H1 (cell line): ENCODE measurements around the gene ACAP1. TPM values are rescaled to one million over a fixed set of nuclear protein-coding genes. Genes with fewer than 3 reads are reported as not detected.

ENCODE experiments used
- CTCF ChIA-PET: fragments of 300-600 bp; sonication (Branson Sonifier 250); formaldehyde crosslinking; loops from one replicate; lab custom pipeline; 2021; ENCODE audit not compliant: partially characterized antibody; lab: Charles Lee
- POLR2A ChIA-PET: fragments of 300-600 bp; sonication (Branson Sonifier 250); formaldehyde crosslinking; loops from one replicate; lab custom pipeline; 2021; ENCODE audit warnings: inconsistent platforms; ENCODE audit not compliant: partially characterized antibody; lab: Charles Lee
- DNase-seq, 2 experiments: peaks; one replicate each; pipeline versions ENCODE4 v3.0.0 to v3.0.0-alpha.2; 2010 to 2022; ENCODE audit warnings: low spot score in 2 of 2, low read depth in 1 of 2, mixed read lengths in 1 of 2
- FAIRE-seq: peaks from 2 replicates; lab custom pipeline; 2011; peaks lifted over from hg19 to GRCh38; lab: Jason Lieb, UNC
- H2AFZ ChIP-seq: 2 replicates; pipeline ENCODE4 v1.8.1; 2012; ENCODE audit warnings: low read length, inconsistent platforms
- H2AK5ac ChIP-seq: 2 replicates; pipeline ENCODE4 v1.6.1; 2013; ENCODE audit warnings: low read depth, low read length
- H2BK120ac ChIP-seq: replicated peaks from 2 replicates; pipeline ENCODE3; 2013; ENCODE audit warnings: low read depth, low read length, inconsistent platforms
- H2BK12ac ChIP-seq: 2 replicates; pipeline ENCODE4 v1.6.1; 2013; ENCODE audit warnings: low read depth, low read length
- H2BK15ac ChIP-seq: 2 replicates; pipeline ENCODE4 v1.6.1; 2013; ENCODE audit warnings: low read length
- H2BK20ac ChIP-seq: 2 replicates; pipeline ENCODE4 v1.6.1; 2013; ENCODE audit warnings: low read length
- H2BK5ac ChIP-seq: 2 replicates; pipeline ENCODE4 v1.6.1; 2013; ENCODE audit warnings: low read depth, low read length
- H3K14ac ChIP-seq: 2 replicates; pipeline ENCODE4 v1.6.1; 2013; ENCODE audit warnings: inconsistent platforms; ENCODE audit not compliant: insufficient read length
- H3K18ac ChIP-seq: 2 replicates; pipeline ENCODE4 v1.6.1; 2013; ENCODE audit warnings: low read length; ENCODE audit errors: extremely low read depth
- H3K23ac ChIP-seq: 2 replicates; pipeline ENCODE4 v1.6.1; 2013; ENCODE audit warnings: inconsistent platforms; ENCODE audit not compliant: insufficient read length
- H3K23me2 ChIP-seq: 2 replicates; pipeline ENCODE4 v1.6.1; 2013; ENCODE audit warnings: low read depth, low read length
- H3K27ac ChIP-seq: 2 replicates; pipeline ENCODE4 v1.6.1; 2011; ENCODE audit warnings: low read depth, low read length, inconsistent platforms
- H3K27me3 ChIP-seq, 4 experiments: replicated peaks in 1 of 4; 1 replicate in 1 of 4; 2 replicates in 3 of 4; pipeline versions ENCODE4 v1.6.1 to v1.8.1; 2011 to 2013; ENCODE audit warnings: low read length in 3 of 4, mild to moderate bottlenecking in 3 of 4, inconsistent platforms in 2 of 4, mixed read lengths in 2 of 4, moderate library complexity in 1 of 4; ENCODE audit not compliant: control insufficient read depth in 3 of 4, insufficient read depth in 3 of 4; ENCODE audit errors: extremely low read depth in 1 of 4
- H3K36me3 ChIP-seq, 4 experiments: 2 replicates each; pipeline versions ENCODE4 v1.6.1 to v1.8.1; 2011 to 2013; ENCODE audit warnings: mild to moderate bottlenecking in 4 of 4, low read length in 3 of 4, moderate library complexity in 2 of 4, control low read depth in 1 of 4, inconsistent platforms in 1 of 4; ENCODE audit not compliant: insufficient read depth in 4 of 4, control insufficient read depth in 2 of 4
- H3K4ac ChIP-seq: replicated peaks from 2 replicates; pipeline ENCODE3; 2013; ENCODE audit warnings: low read length, low read depth, mixed read lengths, inconsistent platforms; ENCODE audit not compliant: insufficient read length
- H3K4me1 ChIP-seq, 4 experiments: replicated peaks in 1 of 4; 1 replicate in 1 of 4; 2 replicates in 3 of 4; pipeline versions ENCODE4 v1.6.1 to v1.8.1; 2011 to 2013; ENCODE audit warnings: low read length in 3 of 4, inconsistent platforms in 2 of 4, mixed read lengths in 1 of 4; ENCODE audit not compliant: insufficient read depth in 4 of 4, control insufficient read depth in 3 of 4
- H3K4me2 ChIP-seq, 2 experiments: 2 replicates each; pipeline versions ENCODE4 v1.6.1 to v1.8.1; 2011 to 2013; ENCODE audit warnings: low read depth in 2 of 2, low read length in 2 of 2, control low read depth in 1 of 2, inconsistent platforms in 1 of 2, mild to moderate bottlenecking in 1 of 2; ENCODE audit not compliant: insufficient read depth in 1 of 2
- H3K4me3 ChIP-seq, 4 experiments: fragments of 200-600, 300-600 bp in 1 of 4; sonication (generic), shearing (Covaris generic), sonication (Bioruptor Twin) in 1 of 4; 2 replicates each; pipeline versions ENCODE4 v1.5.1 to v1.8.1; 2011 to 2016; ENCODE audit warnings: low read length in 4 of 4, low read depth in 3 of 4, control low read depth in 2 of 4, inconsistent platforms in 2 of 4, mild to moderate bottlenecking in 2 of 4, mixed read lengths in 1 of 4, moderate library complexity in 1 of 4; ENCODE audit not compliant: insufficient read depth in 2 of 4; ENCODE audit errors: extremely low read depth in 1 of 4
- H3K56ac ChIP-seq: replicated peaks from 2 replicates; pipeline ENCODE3; 2013; ENCODE audit warnings: low read depth, mild to moderate bottlenecking, mixed read lengths, low read length, inconsistent platforms; ENCODE audit not compliant: insufficient read length
- H3K79me1 ChIP-seq: 2 replicates; pipeline ENCODE4 v1.6.1; 2013; ENCODE audit warnings: low read depth, low read length, control low read depth
- H3K79me2 ChIP-seq, 2 experiments: 2 replicates each; pipeline versions ENCODE4 v1.6.1 to v1.8.1; 2012 to 2013; ENCODE audit warnings: low read length in 2 of 2, mild to moderate bottlenecking in 2 of 2, inconsistent platforms in 1 of 2; ENCODE audit not compliant: insufficient read depth in 2 of 2, control insufficient read depth in 1 of 2
- H3K9ac ChIP-seq, 4 experiments: replicated peaks in 1 of 4; 1 replicate in 1 of 4; 2 replicates in 3 of 4; pipeline versions ENCODE4 v1.6.1 to v1.8.1; 2011 to 2013; ENCODE audit warnings: low read depth in 3 of 4, low read length in 3 of 4, control low read depth in 2 of 4, mild to moderate bottlenecking in 2 of 4, moderate library complexity in 2 of 4, inconsistent platforms in 1 of 4; ENCODE audit errors: extremely low read depth in 1 of 4
- H3K9me3 ChIP-seq, 2 experiments: 2 replicates each; pipeline versions ENCODE4 v1.6.1 to v1.8.1; 2012 to 2013; ENCODE audit warnings: mild to moderate bottlenecking in 2 of 2, moderate library complexity in 2 of 2, control low read depth in 1 of 2, inconsistent platforms in 1 of 2, low read depth in 1 of 2, low read length in 1 of 2, mixed read lengths in 1 of 2; ENCODE audit not compliant: insufficient read depth in 2 of 2
- H4K20me1 ChIP-seq, 2 experiments: replicated peaks in 1 of 2; 2 replicates each; pipeline versions ENCODE3 to v1.8.1; 2011 to 2013; ENCODE audit warnings: inconsistent platforms in 2 of 2, low read length in 2 of 2, mild to moderate bottlenecking in 1 of 2; ENCODE audit not compliant: insufficient read depth in 2 of 2, control insufficient read depth in 1 of 2
- H4K5ac ChIP-seq: 2 replicates; pipeline ENCODE4 v1.6.1; 2013; ENCODE audit warnings: low read length, low read depth, mixed read lengths, inconsistent platforms; ENCODE audit not compliant: insufficient read length
- H4K8ac ChIP-seq: 2 replicates; pipeline ENCODE4 v1.8.0; 2013; ENCODE audit warnings: mild to moderate bottlenecking, moderate library complexity, low read length, inconsistent platforms; ENCODE audit not compliant: insufficient read depth; ENCODE audit errors: extremely low read depth
- H4K91ac ChIP-seq: replicated peaks from 2 replicates; pipeline ENCODE3; 2013; ENCODE audit warnings: low read length, mixed read lengths, inconsistent platforms; ENCODE audit not compliant: insufficient read length
- CEBPB ChIP-seq: IDR thresholded peaks from 2 replicates; pipeline ENCODE4 v1.6.1; 2012; ENCODE audit warnings: low read depth, low read length
- E2F6 ChIP-seq: IDR thresholded peaks from 2 replicates; pipeline ENCODE4 v1.6.1; 2012; ENCODE audit warnings: inconsistent platforms
- EZH2 ChIP-seq: fragments of 200-600 bp; sonication (generic); IDR thresholded peaks from 2 replicates; pipeline ENCODE4 v1.7.1; 2012; ENCODE audit warnings: low read depth, mild to moderate bottlenecking, moderate library complexity, low read length, inconsistent platforms; ENCODE audit not compliant: severe bottlenecking
- GABPA ChIP-seq: IDR thresholded peaks from 2 replicates; pipeline ENCODE4 v1.6.1; 2011; ENCODE audit warnings: mild to moderate bottlenecking, low read length, moderate library complexity, borderline replicate concordance; ENCODE audit not compliant: insufficient read depth
- GTF2F1 ChIP-seq: IDR thresholded peaks from 2 replicates; pipeline ENCODE4 v1.6.1; 2012; ENCODE audit warnings: low read depth, low read length, improper control_type of control experiment, borderline replicate concordance
- KDM5A ChIP-seq: fragments of 200-600 bp; IDR thresholded peaks from 2 replicates; pipeline ENCODE4 v1.7.1; 2012; ENCODE audit warnings: mild to moderate bottlenecking, low read length, inconsistent platforms, mixed read lengths
- POLR2AphosphoS5 ChIP-seq: IDR thresholded peaks from 2 replicates; pipeline ENCODE4 v1.6.1; 2011; ENCODE audit warnings: low read depth, low read length
- SAP30 ChIP-seq: fragments of 300-600 bp; sonication (generic); IDR thresholded peaks from 2 replicates; pipeline ENCODE4 v1.7.1; 2012; ENCODE audit warnings: low read length, moderate library complexity, mild to moderate bottlenecking, inconsistent platforms; ENCODE audit not compliant: insufficient read depth, insufficient replicate concordance
- SIX5 ChIP-seq: IDR thresholded peaks from 2 replicates; pipeline ENCODE4 v1.6.1; 2011; ENCODE audit warnings: mild to moderate bottlenecking, low read depth, low read length
- SP1 ChIP-seq: IDR thresholded peaks from 2 replicates; pipeline ENCODE4 v1.6.1; 2011; ENCODE audit warnings: low read depth, low read length
- TEAD4 ChIP-seq: IDR thresholded peaks from 2 replicates; pipeline ENCODE4 v1.6.1; 2012; ENCODE audit warnings: low read depth, low read length, inconsistent platforms, mixed read lengths
- YY1 ChIP-seq: IDR thresholded peaks from 2 replicates; pipeline ENCODE4 v1.6.1; 2011; ENCODE audit warnings: low read depth, mild to moderate bottlenecking, low read length
- WGBS, 2 experiments: shearing (Covaris generic) in 1 of 2; methylation state at CpG; one replicate each; pipeline versions ENCODE4 v1.1.6 to v1.1.7; 2013 to 2015; ENCODE audit warnings: low lambda C conversion rate in 2 of 2, mixed read lengths in 2 of 2, inconsistent platforms in 1 of 2, low coverage in 1 of 2, missing lambda C conversion rate in 1 of 2; ENCODE audit not compliant: insufficient replicate concordance in 2 of 2, insufficient coverage in 1 of 2, insufficient read length in 1 of 2; ENCODE audit errors: extremely low coverage in 1 of 2, missing lambda C conversion rate in 1 of 2; 5-methylcytosine and 5-hydroxymethylcytosine counted together
- polyA plus RNA-seq, 7 experiments: library from polyadenylated mRNA; depleted of rRNA in 3 of 7; stranded (reverse) in 5 of 7; unstranded in 2 of 7; fragments of >200 nt in 5 of 7; fragments of 200-250 nt in 2 of 7; gene quantifications; 1 replicate in 5 of 7; 2 replicates in 1 of 7; 4 replicates in 1 of 7; pipeline versions ENCODE4 v1.2.1 to v1.2.3, GENCODE V29; 2011 to 2013; ENCODE audit warnings: missing spikeins in 2 of 7, mixed read lengths in 2 of 7
- total RNA-seq: library from RNA; stranded (reverse); fragmentation: NEBNext Ultra II Directional; extraction: Animal tissue kit (Norgen Biotek cat#: 25700); gene quantifications from 2 replicates; pipeline ENCODE4 v1.2.1, GENCODE V29; 2021

Gene ACAP1
- total and polyA plus RNA-seq, 2 of the 8 experiments (the other 6 are each of a cell fraction or from before 2014, with no cell fraction given) = 11.9 to 45.1 TPM

GRCh38 chr17:7340179-7340578 lies 3.9 kb downstream of the ACAP1 start:
- FAIRE-seq (no peak), DNase-seq (no peak)
- Histone ChIP-seq H4K8ac (no peak overlapping the region), H3K4me1 (peaks cover 3 to 13% (median 11%) of the 10 kb centered on the region in 4 experiments), H3K36me3 (no peaks in the 10 kb centered on the region; a peak in 1 of 8 replicates), H3K23me2 (no peaks in the 10 kb centered on the region; the same call in 1 of the 2 replicates), H3K4ac (no peak overlapping the region), H4K20me1 (no peaks in the 10 kb centered on the region), H2BK20ac (no peak overlapping the region), H2AK5ac (no peak overlapping the region), H3K4me3 (no peak overlapping the region), H3K9ac (no peak overlapping the region), H3K56ac (no peak overlapping the region), H2BK12ac (no peak overlapping the region), H2BK15ac (no peak overlapping the region), H2AFZ (no peak overlapping the region), H3K79me2 (no peaks in the 10 kb centered on the region), H2BK5ac (no peak overlapping the region), H3K9me3 (no peaks in the 10 kb centered on the region), H3K79me1 (no peaks in the 10 kb centered on the region), H3K4me2 (no peak overlapping the region), H3K18ac (no peak overlapping the region), H2BK120ac (no peak overlapping the region), H3K23ac (no peak overlapping the region), H3K14ac (no peak overlapping the region), H4K91ac (no peak overlapping the region), H3K27ac (no peak overlapping the region), H4K5ac (no peak overlapping the region), H3K27me3 (no peaks in the 10 kb centered on the region)
- no peak for TF ChIP-seq SP1
- no peak for TF ChIP-seq EZH2
- TF ChIP-seq TEAD4 = no peak
- no peak for TF ChIP-seq SIX5
- no peak for TF ChIP-seq KDM5A
- no peak for TF ChIP-seq GTF2F1
- no peak for TF ChIP-seq POLR2AphosphoS5
- no peak for TF ChIP-seq YY1
- no peak for TF ChIP-seq CEBPB
- no peak for TF ChIP-seq E2F6
- TF ChIP-seq GABPA = no peak
- TF ChIP-seq SAP30 = no peak
- ChIA-PET POLR2A (interaction anchor here (1.5 to 6.9 kb wide), 3 partner anchors 13 to 31 kb away, joined by 7 to 93 read pairs (median 40); partner anchors contain the start of genes GPS2 and NEURL4), CTCF (interaction anchor here (1.8 to 14.1 kb wide), 2 partner anchors 9 to 13 kb away, joined by 5 to 167 read pairs; partner anchors contain the start of gene NEURL4)
- 97% methylated on average over 2 of the region's 2 CpGs; no CpG with 5 or more reads in 1 of the 2 experiments for WGBS, 2 experiments
